ENCODE measurements around the gene CYP27A1.

Gene CYP27A1

GRCh38 chr2:218773881-218774280, 8.1 kb upstream of the CYP27A1 start:
- H3K4me1 ChIP-seq (ENCODE audit: insufficient read depth, poor library complexity, severe bottlenecking), result no peaks in the 10 kb centered on the region
- no peak overlapping the region for H3K4me3 ChIP-seq (ENCODE audit: severe bottlenecking)
- H3K27ac ChIP-seq (ENCODE audit: poor library complexity, severe bottlenecking), result no peak overlapping the region
- ATAC-seq (ENCODE audit: low read depth) (no peak), DNase-seq (ENCODE audit: low spot score) (no peak)
- no peaks in the 10 kb centered on the region for H3K36me3 ChIP-seq (ENCODE audit: low read depth)
- no peaks in the 10 kb centered on the region for H3K27me3 ChIP-seq (ENCODE audit: insufficient read depth, poor library complexity, severe bottlenecking)
- H3K9me3 ChIP-seq (ENCODE audit: severe bottlenecking), result peaks cover 4% of the 10 kb centered on the region
- TF ChIP-seq, protein P1, sequence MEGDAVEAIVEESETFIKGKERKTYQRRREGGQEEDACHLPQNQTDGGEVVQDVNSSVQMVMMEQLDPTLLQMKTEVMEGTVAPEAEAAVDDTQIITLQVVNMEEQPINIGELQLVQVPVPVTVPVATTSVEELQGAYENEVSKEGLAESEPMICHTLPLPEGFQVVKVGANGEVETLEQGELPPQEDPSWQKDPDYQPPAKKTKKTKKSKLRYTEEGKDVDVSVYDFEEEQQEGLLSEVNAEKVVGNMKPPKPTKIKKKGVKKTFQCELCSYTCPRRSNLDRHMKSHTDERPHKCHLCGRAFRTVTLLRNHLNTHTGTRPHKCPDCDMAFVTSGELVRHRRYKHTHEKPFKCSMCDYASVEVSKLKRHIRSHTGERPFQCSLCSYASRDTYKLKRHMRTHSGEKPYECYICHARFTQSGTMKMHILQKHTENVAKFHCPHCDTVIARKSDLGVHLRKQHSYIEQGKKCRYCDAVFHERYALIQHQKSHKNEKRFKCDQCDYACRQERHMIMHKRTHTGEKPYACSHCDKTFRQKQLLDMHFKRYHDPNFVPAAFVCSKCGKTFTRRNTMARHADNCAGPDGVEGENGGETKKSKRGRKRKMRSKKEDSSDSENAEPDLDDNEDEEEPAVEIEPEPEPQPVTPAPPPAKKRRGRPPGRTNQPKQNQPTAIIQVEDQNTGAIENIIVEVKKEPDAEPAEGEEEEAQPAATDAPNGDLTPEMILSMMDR (IDR thresholded peaks at IDR 0.05; ENCODE audit: poor library complexity, severe bottlenecking), result no peak

DNA sequence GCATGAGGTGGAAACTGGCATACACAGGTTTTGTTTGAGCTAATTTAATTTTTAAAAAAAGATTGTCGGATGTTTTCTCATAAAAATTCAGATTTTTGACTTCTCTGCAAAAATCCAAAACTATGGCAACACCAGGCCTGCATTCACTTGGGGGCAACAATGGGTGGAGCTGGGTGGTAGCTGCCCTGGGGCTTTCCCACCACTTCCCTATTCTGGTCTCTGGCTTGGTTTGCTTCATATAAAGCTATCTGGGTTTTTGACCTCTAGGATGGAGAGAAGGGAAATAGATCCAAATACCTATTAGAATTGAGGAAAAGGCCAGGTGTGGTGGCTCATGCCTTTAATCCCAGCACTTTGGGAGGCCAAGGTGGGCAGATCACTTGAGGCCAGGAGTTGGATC, 5.5 kb upstream of the CYP27A1 start:
- Histone ChIP-seq H3K36me3 (ENCODE audit: low read depth) (no peaks in the 10 kb centered on the region), H3K4me1 (ENCODE audit: insufficient read depth, poor library complexity, severe bottlenecking) (no peaks in the 10 kb centered on the region), H3K27me3 (ENCODE audit: insufficient read depth, poor library complexity, severe bottlenecking) (peaks cover 5% of the 10 kb centered on the region), H3K27ac (ENCODE audit: poor library complexity, severe bottlenecking) (no peak overlapping the region), H3K4me3 (ENCODE audit: severe bottlenecking) (no peak overlapping the region), H3K9me3 (ENCODE audit: severe bottlenecking) (peaks cover 4% of the 10 kb centered on the region)
- TF ChIP-seq, protein P1 (IDR thresholded peaks at IDR 0.05; ENCODE audit: poor library complexity, severe bottlenecking), result no peak
- DNase-seq (ENCODE audit: low spot score), result no peak
- no peak for ATAC-seq (ENCODE audit: low read depth)

GRCh38 chr2:218777276-218777990, 4.5 kb upstream of the CYP27A1 start:
- peaks cover 4% of the 10 kb centered on the region for H3K9me3 ChIP-seq (ENCODE audit: severe bottlenecking)
- no peaks in the 10 kb centered on the region for H3K36me3 ChIP-seq (ENCODE audit: low read depth)
- TF ChIP-seq, protein P1 (IDR thresholded peaks at IDR 0.05; ENCODE audit: poor library complexity, severe bottlenecking), result no peak
- no peak overlapping the region for H3K27ac ChIP-seq (ENCODE audit: poor library complexity, severe bottlenecking)
- no peak for ATAC-seq (ENCODE audit: low read depth)
- H3K27me3 ChIP-seq (ENCODE audit: insufficient read depth, poor library complexity, severe bottlenecking), result peaks cover 15% of the 10 kb centered on the region
- DNase-seq (ENCODE audit: low spot score), result no peak
- H3K4me1 ChIP-seq (ENCODE audit: insufficient read depth, poor library complexity, severe bottlenecking), result no peaks in the 10 kb centered on the region
- no peak overlapping the region for H3K4me3 ChIP-seq (ENCODE audit: severe bottlenecking)

DNA sequence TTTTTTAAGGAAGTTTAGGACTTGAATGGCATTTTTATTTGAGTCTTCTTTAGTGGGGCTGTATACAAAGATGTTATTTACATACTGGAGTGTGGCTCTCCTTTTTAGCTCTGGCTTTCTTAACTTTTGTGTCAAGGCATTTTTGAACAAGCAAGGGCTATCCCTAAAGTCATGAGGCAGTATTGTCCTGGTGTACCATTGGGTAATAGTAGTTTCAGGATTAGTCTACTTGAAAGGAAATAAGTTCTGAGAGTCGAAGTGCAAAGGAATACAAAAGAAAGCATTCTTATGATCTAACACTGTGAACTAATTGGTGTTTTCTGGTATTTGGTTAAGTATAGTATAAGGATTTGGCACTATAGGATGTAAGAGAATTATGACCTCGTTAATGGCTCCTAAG, 1.9 kb upstream of the CYP27A1 start:
- Histone ChIP-seq H3K27ac (ENCODE audit: poor library complexity, severe bottlenecking) (no peak overlapping the region), H3K36me3 (ENCODE audit: low read depth) (no peaks in the 10 kb centered on the region), H3K4me1 (ENCODE audit: insufficient read depth, poor library complexity, severe bottlenecking) (no peaks in the 10 kb centered on the region), H3K9me3 (ENCODE audit: severe bottlenecking) (peaks cover 4% of the 10 kb centered on the region), H3K27me3 (ENCODE audit: insufficient read depth, poor library complexity, severe bottlenecking) (peaks cover 23% of the 10 kb centered on the region), H3K4me3 (ENCODE audit: severe bottlenecking) (no peak overlapping the region)
- TF ChIP-seq, protein P1 (IDR thresholded peaks at IDR 0.05; ENCODE audit: poor library complexity, severe bottlenecking), result no peak
- no peak for DNase-seq (ENCODE audit: low spot score)
- ATAC-seq (ENCODE audit: low read depth), result no peak
